GM23248 (cell line): ENCODE results near the gene MACROD2. TPM values are rescaled to one million over a fixed set of nuclear protein-coding genes. Genes with fewer than 3 reads are reported as not detected.

Experiments used
- DNase-seq: peaks from one replicate; pipeline ENCODE4 v3.0.0-alpha.2; 2015
- H2AFZ ChIP-seq: fragments of 200-600 bp; sonication (generic); 2 replicates; pipeline ENCODE4 v1.6.1; 2016; ENCODE audit warnings: antibody characterized with exemption
- H3F3A ChIP-seq: fragments of 200-600 bp; sonication (generic); 2 replicates; pipeline ENCODE4 v1.6.1; 2016; ENCODE audit warnings: mild to moderate bottlenecking, antibody characterized with exemption, mixed run types; ENCODE audit not compliant: insufficient read depth
- H3K27ac ChIP-seq: fragments of 200-600 bp; sonication (generic); 2 replicates; pipeline ENCODE4 v1.5.1; 2016; ENCODE audit warnings: mild to moderate bottlenecking
- H3K27me3 ChIP-seq: fragments of 200-600 bp; sonication (generic); replicated peaks from 2 replicates; pipeline ENCODE4 v1.6.1; 2016; ENCODE audit warnings: mild to moderate bottlenecking; ENCODE audit not compliant: insufficient read depth
- H3K36me3 ChIP-seq: fragments of 200-600 bp; sonication (generic); 2 replicates; pipeline ENCODE4 v1.6.1; 2016; ENCODE audit warnings: low read depth, mild to moderate bottlenecking
- H3K4me1 ChIP-seq: fragments of 200-600 bp; sonication (generic); 2 replicates; pipeline ENCODE4 v1.6.1; 2016; ENCODE audit warnings: mild to moderate bottlenecking; ENCODE audit not compliant: insufficient read depth
- H3K4me2 ChIP-seq: fragments of 200-600 bp; sonication (generic); one replicate; pipeline ENCODE4 v1.6.1; 2016; ENCODE audit warnings: mild to moderate bottlenecking; ENCODE audit not compliant: unreplicated experiment
- H3K4me3 ChIP-seq: fragments of 200-600 bp; sonication (generic); 2 replicates; pipeline ENCODE4 v1.5.1; 2016; ENCODE audit warnings: mild to moderate bottlenecking
- H3K79me2 ChIP-seq: fragments of 200-600 bp; sonication (generic); 2 replicates; pipeline ENCODE4 v1.6.1; 2016; ENCODE audit warnings: mild to moderate bottlenecking; ENCODE audit not compliant: insufficient read depth
- H3K9ac ChIP-seq: fragments of 200-600 bp; sonication (generic); 2 replicates; pipeline ENCODE4 v1.6.1; 2016; ENCODE audit warnings: mild to moderate bottlenecking
- H3K9me2 ChIP-seq: fragments of 200-600 bp; sonication (generic); 2 replicates; pipeline ENCODE4 v1.6.1; 2016; ENCODE audit warnings: mixed run types, mild to moderate bottlenecking, moderate library complexity; ENCODE audit not compliant: insufficient read depth
- H3K9me3 ChIP-seq: fragments of 200-600 bp; sonication (generic); one replicate; pipeline ENCODE4 v1.6.1; 2017; ENCODE audit warnings: low read depth
- H4K20me1 ChIP-seq: fragments of 200-600 bp; sonication (generic); 2 replicates; pipeline ENCODE4 v1.6.0; 2016; ENCODE audit not compliant: insufficient read depth
- EZH2 ChIP-seq: fragments of 200-600 bp; sonication (generic); IDR thresholded peaks from 2 replicates; pipeline ENCODE4 v1.6.1; 2018; ENCODE audit warnings: antibody characterized with exemption, mild to moderate bottlenecking; ENCODE audit not compliant: insufficient read depth, poor library complexity, severe bottlenecking
- EZH2phosphoT487 ChIP-seq: fragments of 200-600 bp; sonication (generic); IDR thresholded peaks from 2 replicates; pipeline ENCODE4 v1.6.1; 2018; ENCODE audit warnings: antibody characterized with exemption, moderate library complexity, mild to moderate bottlenecking, low read depth; ENCODE audit not compliant: insufficient read depth
- WGBS, 2 experiments: methylation state at CpG; one replicate each; pipeline ENCODE4 v1.1.6; 2015 to 2017; ENCODE audit warnings: low lambda C conversion rate in 2 of 2, low coverage in 1 of 2; ENCODE audit errors: missing lambda C conversion rate in 2 of 2; 5-methylcytosine and 5-hydroxymethylcytosine counted together
- in situ Hi-C: fragments of 300-500 bp; cut with MboI; formaldehyde crosslinking; loops from 2 replicates; pipeline ENCODE4 v1.15.0; 2020
- polyA plus RNA-seq: library from polyadenylated mRNA; unstranded; fragments of >200 nt; fragmentation: Nextera tagmentation; extraction: Ambion mirVana; gene quantifications from 2 replicates; pipeline ENCODE4 v1.2.1, GENCODE V29; 2016
- total RNA-seq: library from RNA; depleted of rRNA; stranded (reverse); fragments of >200 nt; shearing (Covaris generic); gene quantifications from 2 replicates; pipeline ENCODE4 v1.2.3, GENCODE V29; 2014

Gene MACROD2
- total and polyA plus RNA-seq, 2 experiments from 2014 or later = 1.1 to 3.1 TPM

DNA sequence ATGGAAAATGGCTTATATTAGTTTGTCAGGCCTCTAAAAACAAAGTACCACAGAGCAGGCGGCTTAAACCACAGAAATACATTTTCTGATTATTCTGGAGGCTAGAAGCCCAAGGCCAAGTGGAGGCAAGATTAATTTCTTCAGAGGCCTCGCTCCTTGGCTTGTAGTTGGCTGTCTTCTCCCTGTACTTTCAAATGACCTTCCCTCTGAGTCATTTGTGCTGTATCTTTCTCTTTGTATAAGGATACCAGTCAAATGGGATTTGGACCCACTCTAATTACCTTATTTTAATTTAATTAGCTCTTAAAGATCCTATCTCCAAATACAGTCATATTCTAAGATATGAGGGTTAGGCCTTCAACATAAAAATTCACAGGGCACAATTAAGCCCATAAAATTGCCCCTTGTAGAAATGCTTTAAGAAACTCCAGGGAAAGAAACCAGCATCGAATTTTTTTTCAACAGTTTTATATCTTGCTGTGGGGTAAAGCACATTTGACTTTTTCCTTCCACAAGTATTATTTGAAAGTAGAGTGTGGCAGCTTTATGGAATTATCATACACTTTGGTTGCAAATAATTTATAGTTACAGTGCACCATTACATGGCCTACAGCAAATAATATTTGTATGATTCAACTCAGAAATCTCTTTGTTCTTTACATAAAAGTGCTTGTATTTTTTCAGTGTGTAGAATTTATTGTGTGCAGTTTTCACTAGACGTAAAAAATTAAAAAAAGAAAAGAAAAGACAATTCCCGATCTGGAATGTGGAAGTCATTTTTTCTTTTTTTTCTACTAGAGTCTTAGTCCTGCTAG, 1871.8 kb downstream of the MACROD2 start:
- Histone ChIP-seq H3K4me2 (no peak overlapping the region), H4K20me1 (no peaks in the 10 kb centered on the region), H3K9me2 (no peaks in the 10 kb centered on the region), H3K79me2 (no peaks in the 10 kb centered on the region), H3K4me3 (no peak overlapping the region), H3K9ac (no peak overlapping the region), H3K4me1 (no peaks in the 10 kb centered on the region), H3K27me3 (no peaks in the 10 kb centered on the region), H3F3A (no peaks in the 10 kb centered on the region), H3K9me3 (no peaks in the 10 kb centered on the region), H3K36me3 (no peaks in the 10 kb centered on the region), H3K27ac (no peak overlapping the region), H2AFZ (no peak overlapping the region)
- TF ChIP-seq EZH2 (no peak), EZH2phosphoT487 (no peak)
- no peak for DNase-seq
- in situ Hi-C loops = no loop called here
- 38 to 43% methylated on average over 5 of the region's 5 CpGs for WGBS, 2 experiments

- H3K4me3 ChIP-seq = no peak overlapping the region
- H3K27ac ChIP-seq = no peak overlapping the region
- no peaks in the 10 kb centered on the region for H3K4me1 ChIP-seq
- DNase-seq = no peak
- no peaks in the 10 kb centered on the region for H3K9me3 ChIP-seq
- no peak for TF ChIP-seq EZH2phosphoT487
- no peak for TF ChIP-seq EZH2
- H3K4me2 ChIP-seq = no peak overlapping the region
- no peaks in the 10 kb centered on the region for H3K36me3 ChIP-seq
- H3F3A ChIP-seq = no peaks in the 10 kb centered on the region
- no peak overlapping the region for H3K9ac ChIP-seq
- H3K27me3 ChIP-seq = no peaks in the 10 kb centered on the region
- H3K79me2 ChIP-seq = no peaks in the 10 kb centered on the region
- no peaks in the 10 kb centered on the region for H4K20me1 ChIP-seq
- WGBS, 2 experiments = 69 to 74% methylated on average over 4 of the region's 4 CpGs
- no peak overlapping the region for H2AFZ ChIP-seq
- in situ Hi-C loops = no loop called here
- no peaks in the 10 kb centered on the region for H3K9me2 ChIP-seq
Measured at GRCh38 chr20:15867899-15868298, 1872.6 kb downstream of the MACROD2 start.

DNA sequence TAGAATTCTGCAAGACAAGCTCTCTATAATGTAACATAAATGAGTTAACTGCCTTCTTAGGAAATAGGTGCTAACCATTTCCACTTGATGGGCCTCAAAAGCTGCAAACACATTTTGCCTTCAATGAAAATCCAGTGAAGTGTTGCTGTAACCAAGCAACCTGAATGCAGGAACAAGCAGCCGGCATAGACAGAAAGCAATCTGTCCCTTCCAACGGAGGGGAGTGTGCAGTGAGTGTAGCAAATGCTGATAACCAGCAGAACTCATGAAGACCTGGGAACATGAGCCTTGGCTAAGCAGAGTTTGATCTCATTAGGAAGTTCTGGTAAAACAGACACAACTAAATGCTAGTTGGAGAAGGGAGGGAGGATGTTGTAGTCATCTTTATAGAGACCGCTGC, 1880.1 kb downstream of the MACROD2 start:
- no peak overlapping the region for H3K9ac ChIP-seq

DNA sequence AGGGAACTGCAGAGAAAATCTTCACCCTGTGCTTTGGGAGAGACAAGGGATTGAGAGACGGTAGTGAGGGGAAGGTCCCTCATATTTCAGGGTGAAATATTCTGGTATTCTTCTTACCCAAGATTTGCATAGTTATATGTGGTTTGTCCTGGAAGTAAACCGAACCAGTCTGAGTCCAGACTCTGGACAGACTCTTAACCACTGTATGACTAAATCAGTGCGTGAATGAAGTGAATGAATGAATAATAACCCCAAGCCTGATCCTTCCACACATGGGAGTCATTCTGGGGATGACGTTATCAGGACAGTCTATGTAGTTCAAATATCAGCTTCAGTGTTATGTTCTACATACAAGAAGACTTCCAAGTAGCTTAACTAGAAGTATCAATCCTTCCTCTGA, 1887.2 kb downstream of the MACROD2 start:
- Histone ChIP-seq H4K20me1 (no peaks in the 10 kb centered on the region), H3F3A (no peaks in the 10 kb centered on the region), H3K27ac (no peak overlapping the region), H3K79me2 (no peaks in the 10 kb centered on the region), H3K4me3 (no peak overlapping the region), H3K27me3 (no peaks in the 10 kb centered on the region), H3K4me2 (no peak overlapping the region), H3K4me1 (no peaks in the 10 kb centered on the region), H3K36me3 (no peaks in the 10 kb centered on the region), H3K9ac (no peak overlapping the region), H3K9me2 (no peaks in the 10 kb centered on the region), H2AFZ (no peak overlapping the region), H3K9me3 (no peaks in the 10 kb centered on the region)
- TF ChIP-seq EZH2 = no peak
- no peak for TF ChIP-seq EZH2phosphoT487
- DNase-seq = peak; percentile 11
- in situ Hi-C loops = no loop called here
- 33 to 35% methylated on average over 4 of the region's 4 CpGs for WGBS, 2 experiments

More for the DNA sequence above, 1880.1 kb downstream of the MACROD2 start:
- Histone ChIP-seq H3K4me1 (no peaks in the 10 kb centered on the region), H3K36me3 (no peaks in the 10 kb centered on the region), H3K27me3 (no peaks in the 10 kb centered on the region), H3K79me2 (no peaks in the 10 kb centered on the region), H3K27ac (no peak overlapping the region), H2AFZ (no peak overlapping the region), H3K9me2 (no peaks in the 10 kb centered on the region), H3K9me3 (no peaks in the 10 kb centered on the region), H4K20me1 (no peaks in the 10 kb centered on the region), H3K4me3 (no peak overlapping the region), H3K4me2 (no peak overlapping the region), H3F3A (no peaks in the 10 kb centered on the region)
- DNase-seq = no peak
- in situ Hi-C loops = no loop called here
- TF ChIP-seq EZH2 (no peak), EZH2phosphoT487 (no peak)
- WGBS, 2 experiments = 18 to 19% methylated on average over 3 of the region's 3 CpGs

DNA sequence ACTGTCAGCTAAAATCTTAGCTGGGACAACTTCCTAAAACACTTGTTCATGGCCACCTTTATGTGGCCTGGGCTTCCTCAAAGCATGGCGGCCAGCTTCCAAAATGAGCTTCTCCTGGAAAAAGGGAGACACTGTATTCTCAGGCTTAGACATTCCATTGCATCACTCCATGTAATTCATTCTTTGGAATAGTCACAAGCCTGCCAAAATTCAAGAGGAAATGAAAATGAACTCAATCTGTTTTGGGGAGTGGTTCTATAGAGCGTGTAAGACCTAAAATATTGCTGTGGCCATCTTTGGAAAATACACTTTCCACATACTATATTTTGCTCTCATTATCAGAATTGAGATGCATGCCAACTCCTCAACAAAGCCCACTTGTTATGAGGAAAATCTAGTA, 1890.9 kb downstream of the MACROD2 start:
- Histone ChIP-seq H2AFZ (no peak overlapping the region), H3K9me3 (no peaks in the 10 kb centered on the region), H3K4me3 (no peak overlapping the region), H3K79me2 (no peaks in the 10 kb centered on the region), H3F3A (no peaks in the 10 kb centered on the region), H3K4me1 (no peaks in the 10 kb centered on the region), H4K20me1 (no peaks in the 10 kb centered on the region), H3K36me3 (no peaks in the 10 kb centered on the region), H3K9ac (no peak overlapping the region), H3K27ac (no peak overlapping the region), H3K9me2 (no peaks in the 10 kb centered on the region), H3K4me2 (no peak overlapping the region), H3K27me3 (no peaks in the 10 kb centered on the region)
- in situ Hi-C loops = no loop called here
- TF ChIP-seq EZH2 = no peak
- 0 to 5% methylated on average over 2 of the region's 2 CpGs for WGBS, 2 experiments
- DNase-seq = no peak
